Keratinocyte (primary cell): ENCODE measurements around the gene DIDO1.

Experiments used
- EZH2 ChIP-seq: IDR thresholded peaks from one replicate; pipeline ENCODE4 v1.6.1; 2012; ENCODE audit warnings: inconsistent platforms, mild to moderate bottlenecking, low read length, moderate library complexity
- TF ChIP-seq, protein P1 (sequence below), 3 experiments: IDR thresholded peaks in 1 of 3; conservative IDR thresholded peaks in 1 of 3; optimal IDR thresholded peaks in 1 of 3; 2 replicates in 2 of 3; 3 replicates in 1 of 3; pipeline versions ENCODE3 to v1.5.1; 2011; ENCODE audit warnings: low read length in 3 of 3, mild to moderate bottlenecking in 3 of 3, moderate library complexity in 2 of 3, control low read depth in 1 of 3, inconsistent platforms in 1 of 3; ENCODE audit not compliant: insufficient read depth in 2 of 3; ENCODE audit errors: extremely low read depth in 1 of 3

DNA sequence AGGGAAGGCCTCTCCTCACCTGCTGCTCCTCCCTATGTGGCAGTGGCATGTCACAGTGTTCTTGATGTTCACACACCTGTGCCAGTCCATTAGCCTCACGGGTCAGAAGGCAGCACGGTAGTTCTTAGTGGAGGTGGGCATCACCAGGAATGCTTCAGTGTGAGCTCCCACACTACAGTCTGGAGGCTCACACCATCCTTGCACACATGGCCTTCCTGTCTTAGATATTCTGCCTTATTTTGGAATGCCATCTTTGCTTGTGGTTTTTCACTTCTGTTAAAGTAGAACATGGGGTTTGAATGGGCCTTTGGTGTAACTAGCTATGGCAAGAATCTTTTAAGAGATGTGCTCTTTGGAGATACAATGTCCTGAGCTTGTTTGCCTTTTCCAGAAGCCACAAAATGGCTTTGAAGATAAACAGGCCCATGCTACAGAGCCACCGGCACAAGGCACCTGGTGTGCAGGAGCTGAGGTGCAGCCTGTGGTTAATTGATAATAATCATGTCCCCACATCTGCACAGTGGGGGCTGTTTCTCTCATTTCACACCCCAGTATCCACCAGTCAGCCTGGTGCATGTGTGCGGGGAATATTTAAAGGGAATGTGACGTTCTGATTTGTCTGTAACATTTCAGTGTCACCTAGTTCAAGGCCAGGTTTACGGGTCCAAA is 23.0 kb upstream of the DIDO1 start:
- TF ChIP-seq, protein P1, sequence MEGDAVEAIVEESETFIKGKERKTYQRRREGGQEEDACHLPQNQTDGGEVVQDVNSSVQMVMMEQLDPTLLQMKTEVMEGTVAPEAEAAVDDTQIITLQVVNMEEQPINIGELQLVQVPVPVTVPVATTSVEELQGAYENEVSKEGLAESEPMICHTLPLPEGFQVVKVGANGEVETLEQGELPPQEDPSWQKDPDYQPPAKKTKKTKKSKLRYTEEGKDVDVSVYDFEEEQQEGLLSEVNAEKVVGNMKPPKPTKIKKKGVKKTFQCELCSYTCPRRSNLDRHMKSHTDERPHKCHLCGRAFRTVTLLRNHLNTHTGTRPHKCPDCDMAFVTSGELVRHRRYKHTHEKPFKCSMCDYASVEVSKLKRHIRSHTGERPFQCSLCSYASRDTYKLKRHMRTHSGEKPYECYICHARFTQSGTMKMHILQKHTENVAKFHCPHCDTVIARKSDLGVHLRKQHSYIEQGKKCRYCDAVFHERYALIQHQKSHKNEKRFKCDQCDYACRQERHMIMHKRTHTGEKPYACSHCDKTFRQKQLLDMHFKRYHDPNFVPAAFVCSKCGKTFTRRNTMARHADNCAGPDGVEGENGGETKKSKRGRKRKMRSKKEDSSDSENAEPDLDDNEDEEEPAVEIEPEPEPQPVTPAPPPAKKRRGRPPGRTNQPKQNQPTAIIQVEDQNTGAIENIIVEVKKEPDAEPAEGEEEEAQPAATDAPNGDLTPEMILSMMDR (optimal IDR thresholded peaks at IDR 0.05 in 1 of 3, IDR thresholded peaks at IDR 0.05 in 1 of 3, conservative IDR thresholded peaks at IDR 0.05 in 1 of 3; ENCODE audit: extremely low read depth in 1 of 3, insufficient read depth in 2 of 3, low read length in 3 of 3), result no peak
- no peak for TF ChIP-seq EZH2
